Neural progenitor cell (in vitro differentiated cells): ENCODE results near the gene KCNQ1. TPM values are rescaled to one million over a fixed set of nuclear protein-coding genes. Genes with fewer than 3 reads are reported as not detected.
A peak's percentile ranks its signal among the peaks of the same experiment; 100 is the strongest.

Experiments used
- DNase-seq: peaks from one replicate; pipeline ENCODE4 v3.0.0-alpha.2; 2016; ENCODE audit warnings: low spot score
- H2AFZ ChIP-seq: fragments of 200-600 bp; sonication (generic); replicated peaks from 2 replicates; pipeline ENCODE4 v1.6.1; 2016; ENCODE audit warnings: antibody characterized with exemption
- H3F3A ChIP-seq: fragments of 200-600 bp; sonication (generic); 2 replicates; pipeline ENCODE4 v1.6.1; 2016; ENCODE audit warnings: antibody characterized with exemption, low read depth
- H3K27ac ChIP-seq: fragments of 200-600 bp; sonication (generic); 2 replicates; pipeline ENCODE4 v1.5.1; 2016; ENCODE audit warnings: mild to moderate bottlenecking
- H3K27me3 ChIP-seq: fragments of 200-600 bp; sonication (generic); 2 replicates; pipeline ENCODE4 v1.6.1; 2016; ENCODE audit warnings: mild to moderate bottlenecking, moderate library complexity
- H3K36me3 ChIP-seq: fragments of 200-600 bp; sonication (generic); 2 replicates; pipeline ENCODE4 v1.5.1; 2016
- H3K4me1 ChIP-seq: fragments of 200-600 bp; sonication (generic); 2 replicates; pipeline ENCODE4 v1.6.1; 2016; ENCODE audit warnings: mixed run types
- H3K4me2 ChIP-seq: fragments of 200-600 bp; sonication (generic); 2 replicates; pipeline ENCODE4 v1.6.1; 2016
- H3K4me3 ChIP-seq: fragments of 200-600 bp; sonication (generic); 2 replicates; pipeline ENCODE4 v1.5.1; 2016
- H3K79me2 ChIP-seq: fragments of 200-600 bp; sonication (generic); 2 replicates; pipeline ENCODE4 v1.6.1; 2016; ENCODE audit warnings: low read depth
- H3K9ac ChIP-seq: fragments of 200-600 bp; sonication (generic); 2 replicates; pipeline ENCODE4 v1.6.1; 2016
- H3K9me3 ChIP-seq: fragments of 200-600 bp; sonication (generic); 2 replicates; pipeline ENCODE4 v1.5.1; 2016; ENCODE audit warnings: low read depth
- H4K20me1 ChIP-seq: fragments of 200-600 bp; sonication (generic); 2 replicates; pipeline ENCODE4 v1.6.1; 2016; ENCODE audit warnings: low read depth
- H3K27ac Mint-ChIP-seq: 3 replicates; pipeline ENCODE4 v1.8.0; 2021; ENCODE audit warnings: mixed read lengths
- H3K27me3 Mint-ChIP-seq: 2 replicates; pipeline ENCODE4 v1.8.0; 2022; ENCODE audit warnings: low read depth, mild to moderate bottlenecking, inconsistent platforms, moderate library complexity, mixed read lengths; ENCODE audit not compliant: insufficient read depth
- H3K36me3 Mint-ChIP-seq: 3 replicates; pipeline ENCODE4 v1.8.0; 2021; ENCODE audit warnings: mixed read lengths
- H3K4me1 Mint-ChIP-seq: 3 replicates; pipeline ENCODE4 v1.8.0; 2021; ENCODE audit warnings: mixed read lengths
- H3K4me3 Mint-ChIP-seq: 3 replicates; pipeline ENCODE4 v1.8.0; 2021; ENCODE audit warnings: mild to moderate bottlenecking, moderate library complexity, mixed read lengths
- H3K9me3 Mint-ChIP-seq: 3 replicates; pipeline ENCODE4 v1.8.0; 2020; ENCODE audit warnings: mixed read lengths
- CTCF ChIP-seq: fragments of 200-600 bp; sonication (generic); IDR thresholded peaks from 2 replicates; pipeline ENCODE4 v1.5.1; 2017; ENCODE audit warnings: antibody characterized with exemption, mild to moderate bottlenecking
- EZH2 ChIP-seq: fragments of 200-600 bp; sonication (generic); IDR thresholded peaks from 2 replicates; pipeline ENCODE4 v1.6.1; 2017; ENCODE audit warnings: antibody characterized with exemption, mild to moderate bottlenecking, moderate library complexity
- EZH2phosphoT487 ChIP-seq: fragments of 200-600 bp; sonication (generic); IDR thresholded peaks from 2 replicates; pipeline ENCODE4 v1.6.1; 2017; ENCODE audit warnings: antibody characterized with exemption
- total RNA-seq: library from RNA; depleted of rRNA; stranded (reverse); fragments of >200 nt; gene quantifications from 2 replicates; pipeline ENCODE4 v1.2.3, GENCODE V29; 2015; ENCODE audit warnings: low replicate concordance

KCNQ1 gene
- total RNA-seq, 1 donor from 2014 or later = 0.11 TPM

DNA sequence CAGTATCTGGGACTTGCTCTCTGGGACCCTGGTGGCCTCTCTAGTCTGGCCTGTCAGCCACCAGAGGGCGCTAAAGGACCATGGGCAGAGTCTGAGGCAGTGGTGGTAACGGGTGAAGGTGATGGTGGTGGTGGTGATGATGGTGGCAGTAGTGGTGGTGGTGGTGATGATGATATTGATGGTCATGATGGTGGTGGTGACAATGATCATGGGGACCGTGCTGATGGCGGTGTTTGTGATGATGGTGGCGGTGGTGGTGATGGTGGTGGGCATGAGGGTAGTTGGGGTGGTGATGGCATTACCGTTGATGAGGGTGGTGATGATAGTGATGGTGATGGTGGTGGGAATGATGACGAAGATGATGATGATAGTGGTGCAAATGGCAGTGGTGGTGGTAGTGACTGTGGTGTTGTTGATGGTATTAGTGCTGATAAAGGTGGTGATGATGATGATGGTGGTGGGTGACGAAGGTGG, 16.4 kb upstream of the KCNQ1 start:
- H3K36me3 ChIP-seq = no peaks in the 10 kb centered on the region
- Mint-ChIP-seq H3K36me3 (no peaks in the 10 kb centered on the region), H3K27ac (no peak overlapping the region), H3K9me3 (no peaks in the 10 kb centered on the region), H3K4me3 (no peak overlapping the region), H3K27me3 (peaks cover 5% of the 10 kb centered on the region), H3K4me1 (no peaks in the 10 kb centered on the region)
- H3K27ac ChIP-seq = no peak overlapping the region
- H3K27me3 ChIP-seq = no peaks in the 10 kb centered on the region
- H3K79me2 ChIP-seq = no peaks in the 10 kb centered on the region
- no peak overlapping the region for H3K4me2 ChIP-seq
- H3F3A ChIP-seq = no peaks in the 10 kb centered on the region
- no peaks in the 10 kb centered on the region for H4K20me1 ChIP-seq
- no peaks in the 10 kb centered on the region for H3K9me3 ChIP-seq
- no peak overlapping the region for H3K4me3 ChIP-seq
- no peaks in the 10 kb centered on the region for H3K4me1 ChIP-seq
- H2AFZ ChIP-seq = no peak overlapping the region
- peak; percentile 85 for DNase-seq
- no peak overlapping the region for H3K9ac ChIP-seq
- TF ChIP-seq EZH2phosphoT487 (no peak), CTCF (peak; percentile 94), EZH2 (no peak)

- Mint-ChIP-seq H3K9me3 (no peaks in the 10 kb centered on the region), H3K36me3 (no peaks in the 10 kb centered on the region)
- H3K9me3 ChIP-seq = no peaks in the 10 kb centered on the region
Observed at GRCh38 chr11:2431395-2431794, 13.4 kb upstream of the KCNQ1 start.

GRCh38 chr11:2432171-2432621, 12.6 kb upstream of the KCNQ1 start:
- Mint-ChIP-seq H3K9me3 (no peaks in the 10 kb centered on the region), H3K4me1 (no peaks in the 10 kb centered on the region), H3K4me3 (no peak overlapping the region), H3K36me3 (no peaks in the 10 kb centered on the region), H3K27ac (no peak overlapping the region), H3K27me3 (peaks cover 2% of the 10 kb centered on the region)
- no peak overlapping the region for H3K4me2 ChIP-seq
- H3K4me1 ChIP-seq = no peaks in the 10 kb centered on the region
- H2AFZ ChIP-seq = no peak overlapping the region
- peaks cover 24% of the 10 kb centered on the region for H3K27me3 ChIP-seq
- DNase-seq = no peak
- H3K36me3 ChIP-seq = no peaks in the 10 kb centered on the region
- no peaks in the 10 kb centered on the region for H3F3A ChIP-seq
- no peak overlapping the region for H3K4me3 ChIP-seq
- no peaks in the 10 kb centered on the region for H3K9me3 ChIP-seq
- H4K20me1 ChIP-seq = no peaks in the 10 kb centered on the region
- TF ChIP-seq EZH2phosphoT487 = no peak
- no peak for TF ChIP-seq CTCF
- TF ChIP-seq EZH2 = no peak
- no peak overlapping the region for H3K9ac ChIP-seq
- H3K27ac ChIP-seq = no peak overlapping the region
- no peaks in the 10 kb centered on the region for H3K79me2 ChIP-seq

More at GRCh38 chr11:2431395-2431794, 13.4 kb upstream of the KCNQ1 start:
- Mint-ChIP-seq H3K4me3 (no peak overlapping the region), H3K27me3 (peaks cover 5% of the 10 kb centered on the region), H3K27ac (no peak overlapping the region), H3K4me1 (no peaks in the 10 kb centered on the region)
- Histone ChIP-seq H3K4me1 (no peaks in the 10 kb centered on the region), H3K9ac (no peak overlapping the region), H3F3A (no peaks in the 10 kb centered on the region), H3K36me3 (no peaks in the 10 kb centered on the region), H3K4me3 (no peak overlapping the region), H3K27ac (no peak overlapping the region), H2AFZ (no peak overlapping the region), H3K4me2 (no peak overlapping the region), H4K20me1 (no peaks in the 10 kb centered on the region), H3K79me2 (no peaks in the 10 kb centered on the region), H3K27me3 (peaks cover 16% of the 10 kb centered on the region)
- no peak for TF ChIP-seq EZH2
- TF ChIP-seq EZH2phosphoT487 = no peak
- no peak for TF ChIP-seq CTCF
- DNase-seq = no peak
